Skin of body (tissue), 2 donors: ENCODE measurements around the gene GP9. TPM values are rescaled to one million over a fixed set of nuclear protein-coding genes. Genes with fewer than 3 reads are reported as not detected.
"Not testable (repeated sequence)": the region's sequence is repeated elsewhere in the genome, so short reads cannot be mapped to it uniquely, and the experiment has no call there.

Experiments
- DNase-seq: peaks from one replicate; lab custom pipeline; 2025; lab: John Stamatoyannopoulos, UW
- total RNA-seq: library from RNA; depleted of rRNA; stranded (reverse); fragments of >200 nt; gene quantifications from one replicate; pipeline ENCODE4 v1.2.3, GENCODE V29; 2014

The GP9 gene
- total RNA-seq, 1 donor from 2014 or later: 0.49 TPM

- DNase-seq: not testable (repeated sequence)
Measured at GRCh38 chr3:129111076-129111780, 50.6 kb downstream of the GP9 start.

Other genes starting within 250 kb of the GP9 start
- 52.1 TPM for gene ACAD9, start 181.2 kb upstream of the GP9 start, total RNA-seq
- 0.30 TPM for gene CFAP92, start 66.7 kb upstream of the GP9 start, total RNA-seq
- 0.79 TPM for gene EFCC1, start 59.5 kb upstream of the GP9 start, total RNA-seq
- gene RAB43, start 61.0 kb downstream of the GP9 start, total RNA-seq: 3.9 TPM
- gene ISY1, start 100.3 kb downstream of the GP9 start, total RNA-seq: 19.5 TPM
- gene CNBP, start 123.1 kb downstream of the GP9 start, total RNA-seq: 254 TPM
- 130 TPM for gene COPG1, start 188.8 kb downstream of the GP9 start, total RNA-seq
- gene HMCES, start 218.1 kb downstream of the GP9 start, total RNA-seq: 21.2 TPM